IPS-NIHi7 (cell line): Measurements from ENCODE around the gene PDE4B.

Source experiments
- DNase-seq: peaks from one replicate; pipeline ENCODE4 v3.0.0; 2012; ENCODE audit warnings: mixed read lengths; ENCODE audit errors: extremely low spot score

PDE4B gene

GRCh38 chr1:66284746-66285145, 492.1 kb downstream of the PDE4B start:
- DNase-seq = no peak

GRCh38 chr1:66285618-66286270, 493.0 kb downstream of the PDE4B start:
- DNase-seq = no peak

- no peak for DNase-seq
These were observed 493.6 kb downstream of the PDE4B start for GRCh38 chr1:66286307-66286706.

- no peak for DNase-seq
These were observed 495.4 kb downstream of the PDE4B start for GRCh38 chr1:66288048-66288447.

GRCh38 chr1:66290761-66291530, 498.3 kb downstream of the PDE4B start:
- DNase-seq = no peak

GRCh38 chr1:66291531-66291864, 498.8 kb downstream of the PDE4B start:
- DNase-seq = no peak

DNA sequence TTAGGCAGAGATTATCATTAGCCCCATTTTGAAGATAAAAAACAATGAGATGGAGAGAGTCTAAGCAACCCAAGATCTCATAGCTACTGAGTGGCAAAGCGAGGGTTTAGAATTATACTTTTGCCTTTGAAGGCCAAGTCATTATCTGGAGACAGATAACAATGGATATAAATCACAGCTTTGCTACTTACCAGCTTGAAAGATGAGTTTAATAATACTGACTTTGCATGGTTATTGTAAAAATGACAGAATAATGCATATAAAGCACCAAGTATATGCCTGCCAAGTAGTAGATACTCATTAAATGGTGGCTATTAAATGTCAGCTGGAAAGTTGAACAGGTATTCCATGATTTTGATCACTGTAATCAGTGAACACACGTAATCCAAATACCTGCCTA, 499.6 kb downstream of the PDE4B start:
- DNase-seq = no peak

- no peak for DNase-seq
These were observed 500.2 kb downstream of the PDE4B start for GRCh38 chr1:66292944-66293343.

GRCh38 chr1:66294707-66295370, 502.1 kb downstream of the PDE4B start:
- DNase-seq = no peak

GRCh38 chr1:66295803-66296202, 503.1 kb downstream of the PDE4B start:
- no peak for DNase-seq

GRCh38 chr1:66296370-66296769, 503.7 kb downstream of the PDE4B start:
- no peak for DNase-seq

DNA sequence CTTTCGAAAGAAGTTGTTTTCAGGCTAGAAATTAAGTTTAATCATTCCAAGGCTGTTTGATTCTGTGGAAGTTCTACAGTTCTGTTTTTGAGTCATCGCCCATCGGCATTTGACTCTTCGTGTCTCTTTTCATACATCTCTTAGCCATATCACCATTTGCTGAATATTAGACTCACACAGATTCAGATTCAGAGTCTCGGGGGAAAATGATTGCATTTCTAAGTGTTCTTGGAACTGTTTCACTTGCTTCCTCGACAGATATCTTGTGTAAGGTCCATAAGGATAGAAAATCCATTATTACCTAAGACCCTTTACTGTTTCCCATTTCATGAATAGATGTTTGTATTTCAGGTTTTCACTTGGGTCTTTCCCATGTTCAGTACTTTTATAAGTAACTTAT, 504.3 kb downstream of the PDE4B start:
- DNase-seq = no peak

DNA sequence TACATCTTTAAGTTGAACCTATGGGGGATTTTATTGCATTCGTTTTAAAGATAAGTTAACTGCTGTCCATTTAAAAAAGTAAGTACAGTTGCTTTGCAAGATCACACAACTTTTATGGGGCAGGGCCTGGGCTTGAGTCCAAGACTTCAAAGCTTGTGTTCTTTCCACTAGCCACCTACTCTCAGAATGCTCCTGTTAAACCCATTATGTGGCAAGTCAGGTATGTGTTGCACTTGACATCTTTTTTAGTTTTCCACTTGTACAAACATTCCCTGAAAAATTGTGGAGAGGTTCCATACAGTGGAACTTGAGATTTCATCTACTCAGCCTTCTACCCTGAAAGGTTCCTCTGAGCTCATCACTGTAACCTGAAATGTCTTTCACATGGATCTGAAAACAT, 505.8 kb downstream of the PDE4B start:
- DNase-seq = no peak

DNA sequence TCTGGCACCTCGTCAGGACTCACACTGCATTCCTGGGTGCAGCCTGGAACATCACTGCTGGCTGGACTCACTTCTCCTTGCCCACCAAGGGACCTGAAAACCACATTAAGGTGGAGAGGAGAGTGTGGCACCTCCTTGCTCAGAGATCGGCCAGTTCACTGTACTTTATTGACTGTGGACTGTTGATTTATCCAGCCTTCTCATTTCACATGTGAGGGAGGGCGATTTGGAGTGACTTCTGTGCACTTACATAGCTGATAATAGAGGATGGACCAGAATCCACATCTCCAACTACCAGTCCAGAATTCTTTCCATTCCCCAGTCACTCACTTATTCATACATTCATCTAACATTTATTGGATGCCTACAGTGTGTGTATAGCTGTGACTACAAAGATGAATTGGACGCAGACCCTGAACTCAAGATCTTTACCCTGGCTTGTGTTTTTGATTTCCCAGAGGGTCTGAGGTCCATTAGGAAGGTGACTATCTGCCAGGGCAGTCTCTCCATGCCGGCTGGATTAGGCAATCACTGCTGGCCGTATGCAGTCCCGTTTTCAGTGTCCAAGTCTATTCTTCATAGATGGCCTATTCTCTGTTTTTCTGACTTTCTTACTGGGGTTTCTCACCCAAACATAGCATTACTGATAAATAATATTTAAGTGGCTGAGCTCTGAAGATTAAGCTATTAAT, 507.7 kb downstream of the PDE4B start:
- no peak for DNase-seq

DNA sequence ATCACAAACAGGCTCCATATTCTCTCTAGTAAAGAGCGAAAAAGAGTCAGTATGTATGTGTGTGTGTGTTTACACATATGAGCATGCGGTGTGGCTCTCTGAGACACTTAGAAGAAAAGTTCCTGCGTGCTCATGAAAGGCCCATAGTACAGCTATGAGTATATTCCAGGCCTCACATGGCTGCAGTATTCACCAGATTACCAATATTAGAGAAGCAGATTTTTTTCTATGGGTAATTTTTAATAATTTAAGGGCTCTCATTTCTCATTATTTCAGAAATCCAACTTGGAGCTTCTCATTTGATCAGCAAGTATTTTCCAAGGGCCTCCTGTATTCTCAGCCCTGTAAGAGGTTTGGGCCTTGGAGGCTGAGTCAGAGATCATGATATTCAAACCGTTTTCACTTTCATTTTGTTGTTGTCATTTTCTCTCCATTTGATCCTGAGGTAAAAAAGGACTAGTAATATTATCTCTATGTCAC, 508.3 kb downstream of the PDE4B start:
- DNase-seq = no peak

GRCh38 chr1:66302184-66302742, 509.6 kb downstream of the PDE4B start:
- DNase-seq = no peak

GRCh38 chr1:66302815-66303214, 510.1 kb downstream of the PDE4B start:
- DNase-seq = no peak

GRCh38 chr1:66303646-66304045, 511.0 kb downstream of the PDE4B start:
- DNase-seq = no peak

GRCh38 chr1:66304128-66304527, 511.4 kb downstream of the PDE4B start:
- DNase-seq = no peak

DNA sequence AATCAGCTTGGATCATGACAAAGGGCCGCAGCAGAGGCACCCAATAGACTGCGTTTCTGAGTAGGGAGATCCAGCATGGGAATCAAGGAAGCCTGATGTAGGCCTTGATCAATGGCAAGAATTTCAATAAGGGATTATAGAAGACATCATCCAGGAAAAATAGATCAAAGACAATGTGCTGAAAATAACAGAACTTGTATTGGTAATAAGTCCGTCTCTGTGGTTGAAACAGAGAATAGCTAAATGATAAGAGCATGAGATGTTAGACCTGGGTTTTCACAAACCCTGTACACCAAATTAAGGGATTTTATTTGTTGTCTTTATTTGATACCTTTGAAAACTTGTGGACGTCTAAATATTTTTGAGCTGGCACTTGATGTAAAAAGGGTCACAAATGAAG, 513.2 kb downstream of the PDE4B start:
- no peak for DNase-seq

DNA sequence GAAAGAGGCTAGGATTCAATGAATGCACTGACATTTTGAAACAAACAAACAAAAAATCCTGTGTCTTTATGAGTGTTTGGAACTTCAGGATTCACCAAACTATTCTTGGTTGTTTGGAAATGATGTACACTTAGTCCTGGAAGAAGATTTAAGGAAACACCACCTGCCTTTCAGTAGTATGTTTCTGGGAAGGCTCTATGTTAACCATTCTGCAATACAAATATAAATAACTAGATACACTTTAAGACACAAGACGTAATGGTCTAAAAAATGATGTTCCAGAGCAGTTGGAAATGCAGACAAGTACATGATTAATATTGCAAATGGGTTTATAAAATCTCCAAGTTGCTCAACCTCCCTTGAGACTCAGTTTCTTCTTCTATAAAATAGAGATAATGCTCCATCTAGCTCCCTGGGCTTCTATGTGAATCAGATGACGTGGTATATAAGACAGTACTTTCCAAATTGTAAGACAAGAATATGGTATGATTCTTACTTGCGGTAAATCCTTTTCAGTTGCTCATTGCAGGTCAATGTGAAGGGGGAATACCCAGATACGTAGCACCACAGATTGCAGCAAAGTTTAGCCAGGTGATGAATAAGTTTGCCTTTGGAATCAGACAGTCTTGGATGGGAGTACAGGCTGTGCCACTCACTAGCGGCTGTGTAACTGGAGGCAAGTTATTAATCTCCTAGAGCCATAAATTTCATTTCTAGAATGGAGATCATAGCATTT, 516.5 kb downstream of the PDE4B start:
- DNase-seq = no peak
